Measurements from ENCODE around the gene PCSK6.

DNA sequence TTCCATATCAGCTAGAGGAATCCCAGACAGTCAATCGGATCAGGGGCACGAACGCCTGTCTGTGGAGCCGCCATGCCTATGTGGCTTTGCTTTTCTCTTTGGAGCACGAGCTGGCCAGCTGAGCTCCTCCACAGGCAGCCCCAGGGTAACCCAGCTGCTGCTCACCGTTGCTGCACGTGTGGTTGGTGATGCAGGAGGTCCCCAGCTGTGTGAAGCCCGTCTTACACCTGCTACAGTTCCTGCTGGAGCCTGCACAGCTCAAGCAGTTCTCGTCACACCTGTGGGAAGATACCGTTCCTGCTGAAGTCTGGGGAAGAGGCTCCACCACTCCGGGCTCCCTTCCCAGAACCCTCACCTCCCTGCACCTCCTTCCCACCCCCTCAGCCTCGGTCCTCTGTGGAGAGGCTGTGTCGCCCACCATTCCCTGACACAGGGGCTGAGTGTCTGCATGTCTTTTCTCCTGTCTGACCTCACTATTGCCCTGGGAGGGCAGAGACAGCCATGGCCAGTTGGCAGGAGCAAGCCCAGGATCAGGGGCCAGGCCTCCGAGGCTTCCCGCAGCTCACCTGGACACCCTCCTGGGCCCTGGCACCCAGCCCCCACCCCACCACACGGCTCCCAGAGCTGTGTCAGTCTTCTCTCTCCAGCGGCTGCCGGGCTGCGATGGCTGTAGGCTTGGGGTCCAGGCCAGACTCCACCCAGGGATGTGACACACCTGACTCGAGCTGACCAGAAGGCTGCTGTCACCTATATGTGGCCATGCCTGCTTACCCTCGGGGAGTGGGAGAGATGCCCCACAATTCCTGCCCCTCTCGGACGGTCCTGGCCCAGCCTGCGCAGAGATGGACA, 182.2 kb downstream of the PCSK6 start:
- TF ChIP-seq, protein P1, sequence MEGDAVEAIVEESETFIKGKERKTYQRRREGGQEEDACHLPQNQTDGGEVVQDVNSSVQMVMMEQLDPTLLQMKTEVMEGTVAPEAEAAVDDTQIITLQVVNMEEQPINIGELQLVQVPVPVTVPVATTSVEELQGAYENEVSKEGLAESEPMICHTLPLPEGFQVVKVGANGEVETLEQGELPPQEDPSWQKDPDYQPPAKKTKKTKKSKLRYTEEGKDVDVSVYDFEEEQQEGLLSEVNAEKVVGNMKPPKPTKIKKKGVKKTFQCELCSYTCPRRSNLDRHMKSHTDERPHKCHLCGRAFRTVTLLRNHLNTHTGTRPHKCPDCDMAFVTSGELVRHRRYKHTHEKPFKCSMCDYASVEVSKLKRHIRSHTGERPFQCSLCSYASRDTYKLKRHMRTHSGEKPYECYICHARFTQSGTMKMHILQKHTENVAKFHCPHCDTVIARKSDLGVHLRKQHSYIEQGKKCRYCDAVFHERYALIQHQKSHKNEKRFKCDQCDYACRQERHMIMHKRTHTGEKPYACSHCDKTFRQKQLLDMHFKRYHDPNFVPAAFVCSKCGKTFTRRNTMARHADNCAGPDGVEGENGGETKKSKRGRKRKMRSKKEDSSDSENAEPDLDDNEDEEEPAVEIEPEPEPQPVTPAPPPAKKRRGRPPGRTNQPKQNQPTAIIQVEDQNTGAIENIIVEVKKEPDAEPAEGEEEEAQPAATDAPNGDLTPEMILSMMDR (IDR thresholded peaks at IDR 0.05; ENCODE audit: insufficient read depth, low read length, poor library complexity, severe bottlenecking) = no peak
- no peak for TF ChIP-seq EZH2phosphoT487 (conservative IDR thresholded peaks at IDR 0.05; ENCODE audit: low read length)
